ES-I3 (cell line): ENCODE data around the gene TXNRD2.

Experiments
- H3K36me3 ChIP-seq: 2 replicates; pipeline ENCODE4 v1.6.1; 2013; ENCODE audit warnings: mild to moderate bottlenecking, low read length, control low read depth, moderate library complexity; ENCODE audit not compliant: insufficient read depth
- H3K4me1 ChIP-seq: 2 replicates; pipeline ENCODE4 v1.6.1; 2013; ENCODE audit warnings: mild to moderate bottlenecking, control low read depth, low read length; ENCODE audit not compliant: insufficient read depth
- H3K9ac ChIP-seq: 2 replicates; pipeline ENCODE4 v1.6.1; 2013; ENCODE audit warnings: low read depth, mild to moderate bottlenecking, low read length, moderate library complexity
- H3K9me3 ChIP-seq: 2 replicates; pipeline ENCODE4 v1.6.1; 2013; ENCODE audit warnings: mild to moderate bottlenecking, low read length, moderate library complexity; ENCODE audit not compliant: control insufficient read depth, insufficient read depth

Gene TXNRD2

GRCh38 chr22:19974935-19975706 is 33.5 kb upstream of the TXNRD2 start:
- peaks cover 13% of the 10 kb centered on the region; the same call in 1 of the 2 replicates for H3K36me3 ChIP-seq
- no peak overlapping the region for H3K9ac ChIP-seq

GRCh38 chr22:19974268-19974861 is 32.7 kb upstream of the TXNRD2 start:
- no peak overlapping the region for H3K9ac ChIP-seq
- H3K4me1 ChIP-seq: peaks cover 13% of the 10 kb centered on the region; the same call in 1 of the 2 replicates
- H3K36me3 ChIP-seq: 0 out of 2 replicates have a peak, but pooled peaks cover 10% of the 10 kb centered on the region
- no peaks in the 10 kb centered on the region for H3K9me3 ChIP-seq

More at GRCh38 chr22:19974935-19975706, 33.5 kb upstream of the TXNRD2 start:
- H3K9me3 ChIP-seq: no peaks in the 10 kb centered on the region
- H3K4me1 ChIP-seq: peaks cover 13% of the 10 kb centered on the region; the same call in 1 of the 2 replicates

GRCh38 chr22:19973551-19974267 is 32.1 kb upstream of the TXNRD2 start:
- H3K9me3 ChIP-seq: no peaks in the 10 kb centered on the region
- H3K9ac ChIP-seq: no peak overlapping the region
- H3K4me1 ChIP-seq: peaks cover 13% of the 10 kb centered on the region; the same call in 1 of the 2 replicates
- H3K36me3 ChIP-seq: 0 out of 2 replicates have a peak, but pooled peaks cover 6% of the 10 kb centered on the region

GRCh38 chr22:19972652-19973550 is 31.3 kb upstream of the TXNRD2 start:
- H3K9ac ChIP-seq: no peak overlapping the region
- H3K9me3 ChIP-seq: no peaks in the 10 kb centered on the region
- 0 out of 2 replicates have a peak, but pooled peaks cover 4% of the 10 kb centered on the region for H3K36me3 ChIP-seq
- peaks cover 13% of the 10 kb centered on the region; the same call in 1 of the 2 replicates for H3K4me1 ChIP-seq

GRCh38 chr22:19972251-19972650 is 30.6 kb upstream of the TXNRD2 start:
- Histone ChIP-seq H3K36me3 (0 out of 2 replicates have a peak, but pooled peaks cover 4% of the 10 kb centered on the region), H3K9ac (no peak overlapping the region), H3K4me1 (peaks cover 13% of the 10 kb centered on the region; the same call in 1 of the 2 replicates), H3K9me3 (no peaks in the 10 kb centered on the region)

- H3K36me3 ChIP-seq: 0 out of 2 replicates have a peak, but pooled peaks cover 4% of the 10 kb centered on the region
- no peak overlapping the region for H3K9ac ChIP-seq
- H3K9me3 ChIP-seq: no peaks in the 10 kb centered on the region
- peaks cover 13% of the 10 kb centered on the region; the same call in 1 of the 2 replicates for H3K4me1 ChIP-seq
Observed at GRCh38 chr22:19971276-19972124, 29.9 kb upstream of the TXNRD2 start.

- Histone ChIP-seq H3K9me3 (no peaks in the 10 kb centered on the region), H3K4me1 (peaks cover 11% of the 10 kb centered on the region; the same call in 1 of the 2 replicates), H3K9ac (no peak overlapping the region), H3K36me3 (0 out of 2 replicates have a peak, but pooled peaks cover 4% of the 10 kb centered on the region)
Observed at GRCh38 chr22:19970479-19971275, 29.1 kb upstream of the TXNRD2 start.

GRCh38 chr22:19970031-19970478 is 28.4 kb upstream of the TXNRD2 start:
- no peaks in the 10 kb centered on the region for H3K9me3 ChIP-seq
- no peak overlapping the region for H3K9ac ChIP-seq
- 0 out of 2 replicates have a peak, but pooled peaks cover 4% of the 10 kb centered on the region for H3K36me3 ChIP-seq
- H3K4me1 ChIP-seq: peaks cover 5% of the 10 kb centered on the region; the same call in 1 of the 2 replicates

GRCh38 chr22:19969141-19969928 is 27.7 kb upstream of the TXNRD2 start:
- no peak overlapping the region for H3K9ac ChIP-seq
- no peaks in the 10 kb centered on the region for H3K4me1 ChIP-seq
- no peaks in the 10 kb centered on the region for H3K9me3 ChIP-seq
- H3K36me3 ChIP-seq: 0 out of 2 replicates have a peak, but pooled peaks cover 4% of the 10 kb centered on the region

- 0 out of 2 replicates have a peak, but pooled peaks cover 4% of the 10 kb centered on the region for H3K36me3 ChIP-seq
- H3K9me3 ChIP-seq: no peaks in the 10 kb centered on the region
- H3K9ac ChIP-seq: no peak overlapping the region
- no peaks in the 10 kb centered on the region for H3K4me1 ChIP-seq
Observed at GRCh38 chr22:19968450-19968891, 26.9 kb upstream of the TXNRD2 start.

- Histone ChIP-seq H3K36me3 (0 out of 2 replicates have a peak, but pooled peaks cover 4% of the 10 kb centered on the region), H3K9ac (no peak overlapping the region), H3K4me1 (no peaks in the 10 kb centered on the region; the same call in 1 of the 2 replicates), H3K9me3 (no peaks in the 10 kb centered on the region)
Observed at GRCh38 chr22:19967850-19968449, 26.3 kb upstream of the TXNRD2 start.
